ENCODE data around the gene PRTFDC1.

PRTFDC1 gene

GRCh38 chr10:24866604-24867583 is 85.5 kb downstream of the PRTFDC1 start:
- DNase-seq (ENCODE audit: low read depth in 1 of 2, low spot score in 1 of 2) = no peak
- TF ChIP-seq SPI1 (IDR thresholded peaks at IDR 0.05; ENCODE audit: borderline replicate concordance, low read depth) (no peak), CTCF (IDR thresholded peaks at IDR 0.05; ENCODE audit: insufficient read depth, low read length) (no peak)
- TF ChIP-seq, protein P1, sequence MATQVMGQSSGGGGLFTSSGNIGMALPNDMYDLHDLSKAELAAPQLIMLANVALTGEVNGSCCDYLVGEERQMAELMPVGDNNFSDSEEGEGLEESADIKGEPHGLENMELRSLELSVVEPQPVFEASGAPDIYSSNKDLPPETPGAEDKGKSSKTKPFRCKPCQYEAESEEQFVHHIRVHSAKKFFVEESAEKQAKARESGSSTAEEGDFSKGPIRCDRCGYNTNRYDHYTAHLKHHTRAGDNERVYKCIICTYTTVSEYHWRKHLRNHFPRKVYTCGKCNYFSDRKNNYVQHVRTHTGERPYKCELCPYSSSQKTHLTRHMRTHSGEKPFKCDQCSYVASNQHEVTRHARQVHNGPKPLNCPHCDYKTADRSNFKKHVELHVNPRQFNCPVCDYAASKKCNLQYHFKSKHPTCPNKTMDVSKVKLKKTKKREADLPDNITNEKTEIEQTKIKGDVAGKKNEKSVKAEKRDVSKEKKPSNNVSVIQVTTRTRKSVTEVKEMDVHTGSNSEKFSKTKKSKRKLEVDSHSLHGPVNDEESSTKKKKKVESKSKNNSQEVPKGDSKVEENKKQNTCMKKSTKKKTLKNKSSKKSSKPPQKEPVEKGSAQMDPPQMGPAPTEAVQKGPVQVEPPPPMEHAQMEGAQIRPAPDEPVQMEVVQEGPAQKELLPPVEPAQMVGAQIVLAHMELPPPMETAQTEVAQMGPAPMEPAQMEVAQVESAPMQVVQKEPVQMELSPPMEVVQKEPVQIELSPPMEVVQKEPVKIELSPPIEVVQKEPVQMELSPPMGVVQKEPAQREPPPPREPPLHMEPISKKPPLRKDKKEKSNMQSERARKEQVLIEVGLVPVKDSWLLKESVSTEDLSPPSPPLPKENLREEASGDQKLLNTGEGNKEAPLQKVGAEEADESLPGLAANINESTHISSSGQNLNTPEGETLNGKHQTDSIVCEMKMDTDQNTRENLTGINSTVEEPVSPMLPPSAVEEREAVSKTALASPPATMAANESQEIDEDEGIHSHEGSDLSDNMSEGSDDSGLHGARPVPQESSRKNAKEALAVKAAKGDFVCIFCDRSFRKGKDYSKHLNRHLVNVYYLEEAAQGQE (IDR thresholded peaks at IDR 0.05; ENCODE audit: insufficient replicate concordance, low read depth) = no peak
- H3K27me3 ChIP-seq (ENCODE audit: insufficient read depth, poor library complexity, severe bottlenecking) = no peaks in the 10 kb centered on the region
- H3K4me3 ChIP-seq (replicated peaks; ENCODE audit: insufficient read depth, low read length) = no peak overlapping the region
- no peak overlapping the region for H3K27ac ChIP-seq (replicated peaks)

- TF ChIP-seq POLR2AphosphoS5 (IDR thresholded peaks at IDR 0.05; ENCODE audit: low read depth) = no peak
- Histone ChIP-seq H3K4me3 (replicated peaks; ENCODE audit: insufficient read depth, low read length) (no peak overlapping the region), H3K27ac (replicated peaks) (no peak overlapping the region), H3K27me3 (ENCODE audit: insufficient read depth, poor library complexity, severe bottlenecking) (no peaks in the 10 kb centered on the region)
- no peak for DNase-seq (ENCODE audit: low read depth in 1 of 2, low spot score in 1 of 2)
These were observed 86.6 kb downstream of the PRTFDC1 start for GRCh38 chr10:24865783-24866182.

DNA sequence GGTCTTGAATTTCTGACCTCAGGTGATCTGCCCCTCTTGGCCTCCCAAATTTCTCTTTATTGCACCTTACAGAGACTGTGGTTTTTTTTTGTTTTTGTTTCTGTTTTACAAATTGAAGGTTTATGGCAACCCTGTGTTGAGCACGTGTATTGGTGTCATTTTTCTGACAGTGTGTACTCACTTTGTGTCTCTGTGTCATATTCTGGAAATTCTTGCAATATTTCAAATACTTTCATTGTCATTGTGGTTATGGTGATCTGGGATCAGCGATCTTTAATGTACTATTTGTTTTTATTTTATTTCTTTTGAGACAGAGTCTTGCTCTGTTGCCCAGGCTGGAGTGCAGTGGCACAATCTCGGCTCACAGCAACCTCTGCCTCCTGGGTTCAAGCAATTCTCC is 89.8 kb downstream of the PRTFDC1 start:
- no peak for DNase-seq (ENCODE audit: low read depth in 1 of 2, low spot score in 1 of 2)
- Histone ChIP-seq H3K4me3 (replicated peaks; ENCODE audit: insufficient read depth, low read length) (no peak overlapping the region), H3K27ac (replicated peaks) (no peak overlapping the region), H3K27me3 (ENCODE audit: insufficient read depth, poor library complexity, severe bottlenecking) (no peaks in the 10 kb centered on the region)
- TF ChIP-seq, protein P1 (IDR thresholded peaks at IDR 0.05; ENCODE audit: insufficient replicate concordance, low read depth) = no peak
- no peak for TF ChIP-seq POLR2AphosphoS5 (IDR thresholded peaks at IDR 0.05; ENCODE audit: low read depth)
- TF ChIP-seq GABPA (IDR thresholded peaks at IDR 0.05; ENCODE audit: low read depth) = no peak
- no peak for TF ChIP-seq CTCF (IDR thresholded peaks at IDR 0.05; ENCODE audit: insufficient read depth, low read length)
- no peak for TF ChIP-seq SPI1 (IDR thresholded peaks at IDR 0.05; ENCODE audit: borderline replicate concordance, low read depth)

GRCh38 chr10:24858288-24859270 is 93.8 kb downstream of the PRTFDC1 start:
- DNase-seq (ENCODE audit: low read depth in 1 of 2, low spot score in 1 of 2) = no peak
- Histone ChIP-seq H3K4me3 (replicated peaks; ENCODE audit: insufficient read depth, low read length) (no peak overlapping the region), H3K27me3 (ENCODE audit: insufficient read depth, poor library complexity, severe bottlenecking) (no peaks in the 10 kb centered on the region), H3K27ac (replicated peaks) (no peak overlapping the region)
- TF ChIP-seq POLR2AphosphoS5 (IDR thresholded peaks at IDR 0.05; ENCODE audit: low read depth) = no peak
